Mesendoderm (in vitro differentiated cells): ENCODE measurements around the gene FAIM2.
A peak's percentile ranks its signal among the peaks of the same experiment; 100 is the strongest.

Experiments
- DNase-seq: peaks from one replicate; pipeline ENCODE4 v3.0.0; 2013
- H2AK5ac ChIP-seq: 2 replicates; pipeline ENCODE4 v1.6.1; 2013; ENCODE audit warnings: low read length, inconsistent platforms
- H2BK120ac ChIP-seq: 2 replicates; pipeline ENCODE4 v1.6.1; 2013; ENCODE audit warnings: low read depth, mild to moderate bottlenecking, low read length, moderate library complexity, mixed read lengths
- H2BK15ac ChIP-seq: replicated peaks from 2 replicates; pipeline ENCODE4 v1.6.1; 2013; ENCODE audit warnings: low read depth, mild to moderate bottlenecking, moderate library complexity
- H2BK5ac ChIP-seq: 2 replicates; pipeline ENCODE4 v1.6.1; 2013; ENCODE audit warnings: low read length, inconsistent platforms
- H3K18ac ChIP-seq: 2 replicates; pipeline ENCODE4 v1.6.1; 2013; ENCODE audit warnings: mild to moderate bottlenecking, low read length, mixed read lengths
- H3K23ac ChIP-seq: one replicate; pipeline ENCODE4 v1.6.1; 2013; ENCODE audit warnings: low read length
- H3K27ac ChIP-seq: 2 replicates; pipeline ENCODE4 v1.5.1; 2013; ENCODE audit warnings: low read depth, mild to moderate bottlenecking, inconsistent platforms, low read length, moderate library complexity
- H3K27me3 ChIP-seq: 2 replicates; pipeline ENCODE4 v1.6.1; 2013; ENCODE audit warnings: low read length, control low read depth, mild to moderate bottlenecking, inconsistent platforms; ENCODE audit not compliant: insufficient read depth, poor library complexity
- H3K36me3 ChIP-seq: 2 replicates; pipeline ENCODE4 v1.6.1; 2013; ENCODE audit warnings: low read length, inconsistent platforms; ENCODE audit not compliant: control insufficient read depth, insufficient read depth
- H3K4ac ChIP-seq: one replicate; pipeline ENCODE4 v1.6.1; 2013; ENCODE audit warnings: low read depth, mild to moderate bottlenecking, low read length, moderate library complexity
- H3K4me1 ChIP-seq: 2 replicates; pipeline ENCODE4 v1.6.1; 2013; ENCODE audit warnings: low read depth, low read length, inconsistent platforms; ENCODE audit not compliant: control insufficient read depth
- H3K4me2 ChIP-seq: 2 replicates; pipeline ENCODE4 v1.6.1; 2013; ENCODE audit warnings: low read length
- H3K4me3 ChIP-seq: 2 replicates; pipeline ENCODE4 v1.5.1; 2013; ENCODE audit warnings: mild to moderate bottlenecking, low read length
- H3K56ac ChIP-seq: one replicate; pipeline ENCODE4 v1.6.1; 2013; ENCODE audit warnings: low read length
- H3K79me1 ChIP-seq: 2 replicates; pipeline ENCODE4 v1.6.1; 2013; ENCODE audit warnings: low read length, inconsistent platforms
- H3K79me2 ChIP-seq: 2 replicates; pipeline ENCODE4 v1.6.1; 2013; ENCODE audit warnings: mild to moderate bottlenecking, low read length; ENCODE audit not compliant: control insufficient read depth, insufficient read depth
- H3K9ac ChIP-seq: 2 replicates; pipeline ENCODE4 v1.6.1; 2013; ENCODE audit warnings: low read length, inconsistent platforms
- H4K5ac ChIP-seq: one replicate; pipeline ENCODE4 v1.6.1; 2013; ENCODE audit warnings: low read length
- H4K8ac ChIP-seq: one replicate; pipeline ENCODE4 v1.6.1; 2013; ENCODE audit warnings: low read depth, mild to moderate bottlenecking, control low read depth, low read length, moderate library complexity
- WGBS: extraction: QIAGEN DNeasy Blood & Tissue Kit; methylation state at CpG from one replicate; pipeline ENCODE4 v1.1.7; 2013; ENCODE audit warnings: low lambda C conversion rate, missing lambda C conversion rate; ENCODE audit not compliant: insufficient coverage; ENCODE audit errors: extremely low coverage; 5-methylcytosine and 5-hydroxymethylcytosine counted together

Gene FAIM2

DNA sequence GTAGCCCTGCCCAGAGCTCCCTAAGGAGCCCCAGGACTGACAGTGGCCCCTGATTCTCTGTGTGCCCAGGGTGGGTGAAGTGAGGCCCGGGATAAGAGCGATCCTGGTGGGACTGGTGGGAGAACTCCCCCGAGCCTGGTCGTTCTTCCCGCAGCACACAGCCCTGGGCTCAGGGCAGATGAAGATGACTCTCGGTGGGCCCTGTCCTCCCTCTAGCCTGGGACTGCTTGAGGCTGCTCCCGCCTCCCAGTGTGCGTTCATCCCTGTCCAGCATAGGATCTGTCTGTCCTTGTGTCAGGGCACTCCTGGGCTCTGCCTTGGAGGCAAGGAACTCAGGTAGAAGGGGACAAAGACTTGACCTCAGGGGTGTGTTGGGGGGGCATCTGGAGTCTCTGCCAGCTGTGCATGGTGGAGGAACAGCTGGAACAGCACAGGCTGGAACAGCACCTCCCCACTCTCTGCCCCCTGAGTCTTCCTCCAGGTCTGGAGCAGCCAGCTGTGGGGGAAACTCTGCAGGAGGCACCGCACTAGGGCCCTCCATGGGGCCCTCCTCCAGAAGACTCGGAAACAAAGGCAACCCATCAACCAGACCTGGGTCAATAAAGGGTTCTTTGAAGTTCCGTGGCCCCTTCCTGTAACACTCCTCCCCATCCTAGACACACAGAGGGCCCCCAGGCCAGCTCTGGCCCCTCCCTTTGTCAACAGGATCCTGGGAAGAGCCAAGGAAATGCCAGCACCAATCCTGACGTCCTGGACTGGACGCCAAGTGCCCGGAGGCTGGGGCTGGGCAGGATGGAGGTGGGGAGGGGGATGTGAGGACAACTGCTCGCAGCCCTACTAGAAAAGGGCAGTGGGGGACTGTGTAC is 15.9 kb downstream of the FAIM2 start:
- Histone ChIP-seq H3K4me3 (no peak overlapping the region), H3K4me2 (no peak overlapping the region), H4K8ac (no peak overlapping the region), H3K23ac (no peak overlapping the region), H3K4me1 (peaks cover 6% of the 10 kb centered on the region), H3K27me3 (no peaks in the 10 kb centered on the region), H3K79me2 (no peaks in the 10 kb centered on the region), H3K56ac (no peak overlapping the region), H2BK5ac (no peak overlapping the region), H3K27ac (no peak overlapping the region), H3K9ac (no peak overlapping the region), H2BK15ac (no peak overlapping the region), H3K36me3 (no peaks in the 10 kb centered on the region), H3K18ac (no peak overlapping the region), H2BK120ac (no peak overlapping the region), H4K5ac (no peak overlapping the region), H3K4ac (no peak overlapping the region), H2AK5ac (no peak overlapping the region), H3K79me1 (no peaks in the 10 kb centered on the region)
- WGBS, result no CpG with 5 or more reads among the region's 15 CpGs
- no peak for DNase-seq

DNA sequence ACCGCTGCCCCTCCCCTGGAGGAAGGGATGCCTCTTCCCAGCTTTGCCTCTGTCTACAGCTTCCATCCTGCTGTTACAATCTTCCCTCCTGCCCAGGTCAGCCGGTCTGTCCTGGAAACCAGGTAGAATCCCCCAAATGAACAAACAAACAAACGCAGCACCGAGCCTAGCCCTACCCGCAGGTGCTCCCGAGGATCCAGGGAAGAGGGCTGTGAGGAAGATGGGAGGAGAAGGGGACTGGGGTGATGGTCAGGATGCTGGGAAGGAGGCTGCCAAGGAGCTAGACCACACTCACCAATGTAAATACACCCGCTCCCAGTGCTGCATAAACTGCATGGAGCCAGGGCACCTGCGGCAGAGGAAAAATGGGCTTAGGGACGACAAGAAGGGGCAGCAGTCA is 16.6 kb downstream of the FAIM2 start:
- no CpG with 5 or more reads among the region's 9 CpGs for WGBS
- H2BK120ac ChIP-seq, result no peak overlapping the region

DNA sequence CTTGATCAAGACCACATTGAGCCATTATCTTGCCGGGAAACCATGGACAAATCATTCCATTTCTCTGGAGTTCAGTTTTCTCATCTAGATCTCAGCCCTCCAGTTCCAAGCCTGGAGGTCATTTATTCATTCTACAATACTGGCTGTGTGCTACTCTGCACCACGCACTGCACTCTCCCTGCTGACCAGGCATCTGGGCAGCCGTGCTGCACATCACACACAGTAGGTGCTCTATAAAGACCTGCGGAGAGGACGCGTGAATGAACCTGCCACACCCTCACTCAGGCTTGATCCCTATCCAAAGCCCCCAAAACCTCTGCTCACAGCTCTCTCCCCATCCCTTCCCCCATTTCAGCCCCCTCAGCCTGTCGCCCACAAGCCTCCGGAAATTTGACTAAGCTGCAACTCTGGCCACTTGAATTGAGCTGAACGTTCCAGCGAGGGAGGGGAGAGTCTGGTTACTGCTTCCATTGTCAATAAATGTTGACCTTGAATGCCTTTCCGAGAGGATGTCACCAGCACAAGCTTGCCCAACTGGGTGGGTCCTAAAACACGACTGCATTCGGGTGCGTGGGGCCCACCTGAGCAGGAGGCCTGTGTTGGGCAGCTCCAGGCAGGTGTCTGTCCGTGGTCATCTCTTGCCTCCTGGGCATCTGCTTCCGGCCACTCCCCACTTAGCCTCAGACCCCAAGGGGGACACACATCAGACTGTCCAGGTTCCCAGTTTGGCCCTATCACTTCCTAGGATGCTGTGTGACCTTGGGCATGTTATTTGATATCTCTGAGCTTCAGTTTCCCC is 17.8 kb downstream of the FAIM2 start:
- Histone ChIP-seq H3K4me3 (no peak overlapping the region), H3K36me3 (no peaks in the 10 kb centered on the region), H3K18ac (no peak overlapping the region), H3K4me2 (no peak overlapping the region), H3K23ac (no peak overlapping the region), H3K79me2 (no peaks in the 10 kb centered on the region), H2BK5ac (no peak overlapping the region), H2BK15ac (no peak overlapping the region), H4K8ac (no peak overlapping the region), H2BK120ac (no peak overlapping the region), H4K5ac (no peak overlapping the region), H3K27ac (no peak overlapping the region), H3K27me3 (no peaks in the 10 kb centered on the region), H3K4ac (no peak overlapping the region), H3K56ac (no peak overlapping the region), H2AK5ac (no peak overlapping the region), H3K9ac (no peak overlapping the region), H3K79me1 (no peaks in the 10 kb centered on the region), H3K4me1 (peaks cover 8% of the 10 kb centered on the region)
- no peak for DNase-seq
- no CpG with 5 or more reads among the region's 16 CpGs for WGBS

More for the DNA sequence above, 16.6 kb downstream of the FAIM2 start:
- Histone ChIP-seq H2AK5ac (no peak overlapping the region), H3K4ac (no peak overlapping the region), H2BK15ac (no peak overlapping the region), H3K4me1 (peaks cover 6% of the 10 kb centered on the region), H3K23ac (no peak overlapping the region), H4K5ac (no peak overlapping the region), H3K79me2 (no peaks in the 10 kb centered on the region), H3K36me3 (no peaks in the 10 kb centered on the region), H3K4me2 (no peak overlapping the region), H3K56ac (no peak overlapping the region), H3K27me3 (no peaks in the 10 kb centered on the region), H2BK5ac (no peak overlapping the region), H3K79me1 (no peaks in the 10 kb centered on the region), H4K8ac (no peak overlapping the region), H3K27ac (no peak overlapping the region), H3K9ac (no peak overlapping the region), H3K18ac (no peak overlapping the region), H3K4me3 (no peak overlapping the region)
- DNase-seq, result no peak

- no peak overlapping the region for H3K18ac ChIP-seq
- H3K79me1 ChIP-seq, result no peaks in the 10 kb centered on the region
- DNase-seq, result no peak
- no peak overlapping the region for H2BK15ac ChIP-seq
- H3K27me3 ChIP-seq, result no peaks in the 10 kb centered on the region
- no peak overlapping the region for H2AK5ac ChIP-seq
- no peak overlapping the region for H3K23ac ChIP-seq
- H4K8ac ChIP-seq, result no peak overlapping the region
- no peak overlapping the region for H3K56ac ChIP-seq
- no peak overlapping the region for H3K9ac ChIP-seq
- no peaks in the 10 kb centered on the region for H3K79me2 ChIP-seq
- H3K4me1 ChIP-seq, result peaks cover 8% of the 10 kb centered on the region
- H2BK5ac ChIP-seq, result no peak overlapping the region
- no peak overlapping the region for H3K4me2 ChIP-seq
- H3K4ac ChIP-seq, result no peak overlapping the region
- no peaks in the 10 kb centered on the region for H3K36me3 ChIP-seq
- H4K5ac ChIP-seq, result no peak overlapping the region
- H3K27ac ChIP-seq, result no peak overlapping the region
- H2BK120ac ChIP-seq, result no peak overlapping the region
- no CpG with 5 or more reads among the region's 6 CpGs for WGBS
- no peak overlapping the region for H3K4me3 ChIP-seq
Observed at GRCh38 chr12:49885118-49885517, 18.6 kb downstream of the FAIM2 start.

GRCh38 chr12:49882851-49883464 is 20.7 kb downstream of the FAIM2 start:
- no CpG with 5 or more reads among the region's 9 CpGs for WGBS
- Histone ChIP-seq H3K4me3 (no peak overlapping the region), H3K79me1 (no peaks in the 10 kb centered on the region), H4K5ac (no peak overlapping the region), H2AK5ac (no peak overlapping the region), H3K18ac (no peak overlapping the region), H3K36me3 (no peaks in the 10 kb centered on the region), H2BK15ac (no peak overlapping the region), H3K79me2 (no peaks in the 10 kb centered on the region), H3K9ac (no peak overlapping the region), H2BK5ac (no peak overlapping the region), H3K4ac (no peak overlapping the region), H3K27ac (no peak overlapping the region), H3K23ac (no peak overlapping the region), H3K56ac (no peak overlapping the region), H2BK120ac (no peak overlapping the region), H3K4me2 (no peak overlapping the region), H3K27me3 (no peaks in the 10 kb centered on the region), H4K8ac (no peak overlapping the region), H3K4me1 (peaks cover 8% of the 10 kb centered on the region)
- peak; percentile 44 for DNase-seq
